GM19193 (cell line): ENCODE measurements around the gene UNC119B.
A peak's percentile ranks its signal among the peaks of the same experiment; 100 is the strongest.

Experiments used
- POLR2A ChIP-seq: IDR thresholded peaks from 4 replicates; pipeline ENCODE4 v1.6.1; 2011; ENCODE audit not compliant: insufficient read depth, insufficient read length; ENCODE audit errors: extremely low read depth

Gene UNC119B

GRCh38 chr12:120725151-120725658 lies 14.9 kb downstream of the UNC119B start:
- no peak for TF ChIP-seq POLR2A

- peak; percentile 87 for TF ChIP-seq POLR2A
Observed at GRCh38 chr12:120725659-120726509, 15.6 kb downstream of the UNC119B start, which contains the start of gene ACADS. TSS of gene ACADS (plus strand) at chr12:120725826. CDS start at chr12:120725886, 60 bp downstream.

DNA sequence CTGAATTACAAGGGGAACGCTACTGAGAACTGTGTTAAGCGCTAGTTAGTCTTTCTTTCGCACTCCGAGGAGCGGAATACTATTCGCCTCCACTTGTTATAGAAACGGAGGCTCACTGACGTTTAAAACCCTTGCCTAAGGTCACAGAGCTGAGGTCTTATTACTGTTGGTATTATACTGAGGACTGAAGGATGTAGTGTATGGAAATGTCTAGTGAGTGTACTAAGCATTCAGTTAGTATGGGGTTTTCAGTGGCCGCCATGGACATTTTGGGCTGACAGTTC lies 16.2 kb downstream of the UNC119B start:
- no peak for TF ChIP-seq POLR2A

- TF ChIP-seq POLR2A = no peak
Observed at GRCh38 chr12:120726961-120727360, 16.7 kb downstream of the UNC119B start.

DNA sequence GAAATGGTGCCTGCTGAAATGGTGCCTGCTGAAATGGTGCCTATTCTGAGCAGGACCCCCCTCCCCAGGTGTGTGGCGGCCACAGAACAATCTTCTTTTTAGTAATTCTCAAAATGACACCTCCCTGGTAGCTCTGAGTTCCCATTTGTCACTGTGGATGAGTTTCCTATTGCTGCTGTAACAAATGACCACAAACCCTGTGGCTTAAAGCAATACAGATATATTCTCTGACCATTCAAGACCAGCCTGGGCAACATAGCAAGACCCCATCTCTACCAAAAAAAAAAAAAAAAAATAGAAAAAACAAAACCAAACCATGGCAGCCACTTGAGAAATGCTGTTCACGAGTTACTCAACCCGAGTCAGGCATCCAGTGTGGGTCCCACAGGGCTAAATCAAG lies 23.3 kb downstream of the UNC119B start:
- TF ChIP-seq POLR2A = no peak

- TF ChIP-seq POLR2A = no peak
Observed at GRCh38 chr12:120734210-120734609, 24.0 kb downstream of the UNC119B start.

GRCh38 chr12:120735181-120735580 lies 24.9 kb downstream of the UNC119B start:
- no peak for TF ChIP-seq POLR2A

DNA sequence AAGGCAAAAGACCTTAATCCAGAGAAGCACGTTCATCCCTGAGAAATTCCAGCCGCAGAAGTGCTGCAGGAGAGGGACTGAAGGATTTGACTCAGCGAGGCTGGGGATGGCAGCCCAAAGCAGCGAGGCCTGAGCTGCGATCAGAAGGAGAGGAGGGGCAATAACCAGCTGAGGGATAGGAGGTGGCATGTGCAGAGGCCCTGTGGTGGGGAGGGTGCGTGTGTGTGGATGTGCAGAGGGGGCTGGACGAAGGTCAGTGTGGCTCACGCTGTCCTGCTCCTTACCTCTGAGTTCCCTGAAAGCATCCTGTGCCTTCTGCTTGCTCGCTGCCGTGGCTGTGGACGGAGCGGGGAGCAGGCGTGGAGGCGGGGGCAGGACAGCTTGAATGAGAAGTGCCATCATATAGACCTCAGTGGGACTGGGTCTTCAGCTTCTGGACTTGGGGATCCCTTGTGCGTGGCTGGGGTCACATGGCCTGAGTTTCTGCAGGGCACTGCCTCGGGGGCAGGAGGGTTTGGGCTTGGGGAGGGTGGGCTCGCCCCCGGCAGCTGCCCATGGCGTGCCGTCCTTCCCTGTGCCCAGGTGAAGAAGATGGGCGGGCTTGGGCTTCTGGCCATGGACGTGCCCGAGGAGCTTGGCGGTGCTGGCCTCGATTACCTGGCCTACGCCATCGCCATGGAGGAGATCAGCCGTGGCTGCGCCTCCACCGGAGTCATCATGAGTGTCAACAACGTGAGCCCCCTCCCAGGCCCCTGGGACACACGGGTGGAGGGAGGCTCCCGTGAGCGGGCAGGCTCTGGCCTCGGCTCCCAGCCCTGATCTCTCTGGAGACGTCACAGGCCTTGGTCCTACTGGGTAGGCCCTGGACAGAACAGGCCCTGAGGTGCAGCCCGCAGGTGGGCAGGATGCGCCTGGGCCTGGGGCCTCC lies 26.4 kb downstream of the UNC119B start:
- TF ChIP-seq POLR2A = no peak

- TF ChIP-seq POLR2A = no peak
Observed at GRCh38 chr12:120737557-120738251, 27.4 kb downstream of the UNC119B start.

GRCh38 chr12:120738252-120739030 lies 28.2 kb downstream of the UNC119B start:
- TF ChIP-seq POLR2A = no peak

- no peak for TF ChIP-seq POLR2A
Observed at GRCh38 chr12:120739031-120739762, 28.9 kb downstream of the UNC119B start.

GRCh38 chr12:120739821-120740613 lies 29.8 kb downstream of the UNC119B start:
- TF ChIP-seq POLR2A = no peak

GRCh38 chr12:120740871-120741270 lies 30.6 kb downstream of the UNC119B start:
- TF ChIP-seq POLR2A = no peak
